Superior temporal gyrus (tissue), 1 donor: ENCODE results near the gene IGSF23.

Experiments
- DNase-seq: peaks from one replicate; pipeline ENCODE4 v3.0.0-alpha.2; 2016; ENCODE audit errors: extremely low spot score

IGSF23 gene, protein sequence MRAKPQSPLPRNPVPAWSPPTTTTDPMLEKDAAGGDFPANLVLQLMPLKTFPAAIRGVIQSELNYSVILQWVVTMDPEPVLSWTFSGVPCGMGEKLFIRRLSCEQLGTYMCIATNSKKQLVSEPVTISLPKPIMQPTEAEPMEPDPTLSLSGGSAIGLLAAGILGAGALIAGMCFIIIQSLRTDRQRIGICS

DNA sequence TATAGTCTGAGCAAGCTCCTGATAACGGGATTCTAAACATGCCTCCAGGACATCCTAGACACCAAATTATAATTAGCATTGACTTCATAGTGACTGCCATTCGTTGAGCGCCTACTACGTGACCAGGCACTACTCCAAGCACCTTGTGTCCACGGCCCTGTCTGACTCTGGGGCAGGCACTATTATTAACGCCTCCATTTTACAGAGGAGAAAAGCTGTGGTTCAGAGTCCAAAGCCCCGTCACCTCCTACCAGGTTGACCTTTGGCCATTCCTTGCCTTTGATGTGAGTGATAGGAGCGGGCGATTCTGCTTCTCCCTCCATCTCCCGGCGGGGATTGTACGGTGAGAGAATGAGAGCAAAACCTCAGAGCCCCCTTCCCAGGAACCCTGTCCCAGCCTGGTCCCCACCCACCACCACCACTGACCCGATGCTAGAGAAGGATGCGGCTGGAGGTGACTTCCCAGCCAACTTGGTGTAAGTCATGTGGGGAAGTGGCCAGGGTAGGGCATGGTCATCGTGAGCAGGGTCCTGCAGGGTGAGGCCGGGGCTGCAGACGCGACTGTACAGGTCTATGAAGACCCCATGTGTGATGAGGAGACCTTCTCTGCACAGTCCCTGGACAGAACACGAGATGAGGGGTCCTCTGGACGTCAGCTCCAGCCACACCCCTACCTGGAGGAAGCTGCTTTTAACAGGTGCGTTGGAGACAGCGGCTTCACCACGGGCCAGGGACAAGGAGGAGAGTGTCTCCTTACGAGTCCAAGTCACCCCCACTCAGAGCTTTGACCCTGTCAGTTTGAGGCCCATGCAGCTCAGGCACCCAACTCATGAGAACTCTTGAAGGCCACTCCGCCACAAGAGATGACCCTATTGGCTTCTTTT is at the start of gene IGSF23:
Gene IGSF23 (plus strand): TSS at position 269 of the 884 bp plus-strand sequence. CDS start 83 bp downstream, at position 352.
- no peak for DNase-seq

DNA sequence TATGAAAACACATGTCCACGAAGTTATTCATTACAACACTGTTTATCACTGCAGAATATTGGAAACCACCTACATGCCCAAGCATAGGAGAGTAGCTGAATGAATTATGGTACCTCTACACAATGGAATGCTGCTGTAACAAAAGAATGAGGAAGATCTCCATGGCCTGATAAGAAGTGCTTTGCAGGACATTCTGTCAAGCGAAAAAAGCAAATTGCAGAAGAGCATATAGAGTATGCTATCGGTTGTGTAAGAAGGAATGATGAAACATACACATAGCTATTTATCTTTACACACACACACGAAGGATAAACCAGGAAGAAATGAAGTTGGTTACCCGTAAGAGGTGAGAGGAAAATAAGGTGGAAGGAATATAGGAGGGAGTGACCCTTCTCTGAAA is 46.4 kb upstream of the IGSF23 start:
- no peak for DNase-seq

DNA sequence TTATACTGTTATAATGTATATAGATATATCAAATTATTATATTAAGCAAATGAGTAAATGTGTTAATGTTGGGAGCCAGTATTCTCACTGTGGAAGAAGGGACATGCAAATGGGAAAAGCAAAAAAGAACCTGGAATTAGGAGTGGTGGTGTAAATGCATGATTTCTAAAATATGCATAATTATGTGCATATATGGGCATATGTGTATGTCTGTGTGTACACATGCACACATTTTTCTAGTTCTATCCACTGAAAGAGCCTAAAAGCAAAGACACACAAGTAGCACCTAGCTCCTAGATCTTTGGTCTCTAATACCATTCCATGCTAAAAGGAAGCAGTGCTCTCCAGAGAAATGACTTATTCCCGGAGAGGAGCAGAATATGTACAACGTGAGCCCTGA is 45.6 kb upstream of the IGSF23 start:
- no peak for DNase-seq

DNA sequence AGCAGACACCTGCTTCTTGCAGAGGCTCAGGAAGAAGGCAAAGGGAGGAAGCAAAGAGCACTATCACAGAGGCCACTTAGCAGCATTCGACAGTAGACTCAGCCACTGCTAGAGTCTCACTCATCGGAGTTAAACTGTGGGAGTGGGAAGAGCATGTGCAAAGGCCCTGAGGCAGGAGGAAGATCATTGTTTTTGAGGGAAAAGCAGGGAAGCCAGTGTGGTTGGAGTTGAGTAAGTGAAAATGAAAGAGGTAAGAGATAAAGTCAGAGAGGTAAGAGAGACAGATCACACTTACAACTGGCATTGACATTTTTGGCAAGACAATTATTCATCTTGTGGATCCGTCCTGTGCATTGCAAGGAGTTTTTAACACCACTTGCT is 42.8 kb upstream of the IGSF23 start:
- DNase-seq, result no peak

DNA sequence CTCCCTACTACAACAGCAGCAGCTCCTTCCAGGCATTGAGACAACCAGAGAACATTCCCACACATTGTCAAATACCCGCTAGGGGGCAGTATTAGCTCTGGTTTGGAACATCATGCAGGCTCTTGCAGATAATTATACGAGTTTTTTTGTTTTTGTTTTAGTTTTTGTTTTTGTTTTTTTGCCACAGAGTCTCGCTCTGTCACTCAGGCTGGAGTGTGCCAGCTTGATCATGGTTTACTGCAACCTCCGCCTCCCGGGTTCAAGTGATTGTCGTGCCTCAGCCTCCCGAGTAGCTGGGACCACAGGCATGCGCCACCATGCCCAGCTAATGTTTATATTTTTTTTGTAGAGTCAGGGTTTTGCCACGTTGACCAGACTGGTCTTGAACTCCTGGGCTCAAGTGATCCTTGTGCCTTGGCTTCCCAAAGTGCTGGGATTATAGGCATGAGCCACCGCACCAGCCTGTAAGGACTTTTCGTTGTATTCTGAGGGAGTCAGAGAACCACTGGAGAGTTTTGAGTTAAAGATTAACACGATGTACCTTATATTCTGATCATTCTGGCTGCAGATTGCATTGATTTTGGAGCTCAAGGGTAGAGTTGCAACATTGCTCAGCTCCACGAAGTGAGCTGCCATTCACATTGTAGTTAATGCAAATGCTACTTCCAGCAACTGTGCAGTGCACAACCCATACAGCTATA is 42.2 kb upstream of the IGSF23 start:
- peak; percentile 87 for DNase-seq

DNA sequence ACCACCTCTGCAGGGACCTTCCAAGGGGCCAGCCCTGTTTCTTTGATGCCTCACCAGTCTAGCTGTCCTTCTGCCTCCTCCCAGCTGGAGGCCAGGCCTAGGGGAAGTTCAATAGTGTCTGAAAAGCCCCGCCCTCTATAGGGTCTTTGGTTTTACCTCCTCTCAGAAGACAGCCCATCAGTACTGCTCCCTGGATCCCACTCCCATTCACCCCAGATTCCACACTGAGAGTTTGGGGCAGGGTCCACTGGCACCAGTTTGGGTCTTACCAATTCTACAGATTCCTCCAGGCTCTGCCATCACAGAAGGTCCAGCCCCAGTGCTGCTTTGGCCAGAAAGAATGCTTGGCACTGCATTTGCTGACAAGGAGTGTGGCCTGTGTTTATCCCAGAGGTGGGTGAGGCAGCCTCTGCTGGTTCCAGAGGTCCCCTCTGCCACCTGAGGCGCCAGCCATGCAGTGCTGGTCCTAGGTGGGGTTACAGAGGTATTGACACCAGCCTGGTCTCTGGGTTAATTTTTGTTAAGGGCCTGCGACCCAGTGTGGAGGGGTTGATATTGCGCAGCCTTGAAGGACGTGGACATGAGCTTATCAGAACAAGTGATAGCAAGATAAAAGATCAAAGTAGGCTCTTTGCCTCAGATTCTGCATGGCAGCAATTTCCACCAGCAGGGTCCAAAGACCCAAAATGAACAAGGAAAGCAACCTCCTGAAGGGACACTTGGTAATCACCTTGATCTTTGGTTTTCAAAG is 41.4 kb upstream of the IGSF23 start:
- DNase-seq, result no peak

DNA sequence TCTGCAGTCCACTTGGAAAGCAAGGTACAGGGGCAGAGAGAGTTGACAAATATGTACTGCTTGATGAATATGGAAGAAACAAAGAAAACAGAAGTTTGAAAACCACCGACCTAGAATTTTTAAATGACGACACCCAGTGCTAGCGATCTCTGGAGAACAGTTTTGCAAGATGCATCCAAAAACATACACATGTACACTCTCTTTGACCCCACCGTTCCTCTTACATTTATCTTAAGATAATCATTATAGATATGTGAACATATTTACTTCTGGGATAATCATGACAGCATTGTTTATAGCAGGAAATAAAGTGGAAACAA is 40.8 kb upstream of the IGSF23 start:
- no peak for DNase-seq

DNA sequence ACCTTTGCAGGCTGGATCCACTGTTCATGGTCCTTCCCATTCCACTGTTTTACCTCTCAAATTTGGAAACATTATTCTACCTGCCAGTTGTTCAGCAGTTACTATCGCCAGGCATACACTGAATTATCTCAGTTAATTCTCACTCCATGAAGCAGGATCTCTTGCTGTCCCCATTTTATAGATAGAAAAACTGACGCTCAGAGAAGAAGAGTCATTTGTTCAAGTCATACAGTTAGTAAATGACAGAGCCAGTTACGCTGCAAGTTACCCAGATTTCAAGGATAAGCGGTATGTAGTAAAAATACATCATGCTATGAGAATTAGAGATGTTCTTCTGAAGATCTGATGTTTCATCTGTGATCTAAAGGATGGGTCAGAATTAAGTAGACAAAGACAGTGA is 40.2 kb upstream of the IGSF23 start:
- DNase-seq, result no peak

DNA sequence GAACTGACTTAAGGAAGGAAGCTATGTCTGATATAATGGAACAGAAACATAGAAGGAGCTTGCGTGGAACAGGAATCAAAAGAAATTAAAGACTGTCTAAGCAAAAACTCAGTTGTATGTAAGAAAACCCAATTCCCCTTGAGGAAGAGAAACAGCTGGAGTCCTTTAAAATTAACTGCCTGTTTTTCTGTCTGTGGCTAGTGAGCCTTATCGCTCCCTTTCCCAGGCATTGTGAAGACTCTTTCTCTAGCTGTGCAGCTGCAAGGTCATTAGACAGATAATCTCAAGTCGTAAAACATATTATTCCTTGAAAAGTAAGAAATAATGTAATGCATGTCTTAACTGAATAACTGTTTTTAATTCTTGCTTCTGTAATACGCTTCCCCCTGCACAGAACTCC is 39.7 kb upstream of the IGSF23 start:
- DNase-seq, result no peak

DNA sequence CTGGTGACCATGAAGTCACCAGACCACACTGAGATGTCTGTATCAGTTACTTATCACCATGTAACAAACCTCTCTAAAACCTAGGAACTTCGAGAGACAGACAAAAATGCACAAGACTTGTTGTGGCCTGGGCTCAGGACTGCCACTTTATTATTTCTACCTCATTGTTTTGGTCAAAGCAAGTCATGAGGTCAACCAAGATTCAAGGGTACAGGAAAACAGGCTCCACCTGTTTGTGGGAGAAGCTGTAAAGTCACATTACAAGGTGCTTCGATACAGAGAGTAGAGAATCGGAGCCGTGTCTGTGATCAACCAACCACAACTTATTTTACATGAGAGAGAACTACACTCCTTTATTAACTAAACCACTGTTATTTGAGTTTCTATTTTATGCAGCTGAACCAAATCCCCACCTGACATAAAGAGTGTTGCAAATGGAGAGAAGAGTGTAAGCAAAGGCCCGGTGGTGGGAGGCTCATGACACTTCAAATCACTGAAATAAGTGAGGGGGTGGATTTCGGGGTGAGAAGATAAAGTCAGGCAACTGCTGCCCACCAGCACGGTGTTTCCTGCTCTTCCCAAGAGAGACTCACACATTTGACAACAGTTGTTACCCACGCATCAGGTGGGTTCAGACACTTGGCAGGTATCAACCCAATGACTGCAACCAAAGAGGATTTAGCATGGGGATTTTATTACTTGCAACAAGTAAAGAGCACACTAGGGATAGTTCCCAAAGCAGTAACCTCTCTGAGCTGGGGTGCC is 39.0 kb upstream of the IGSF23 start:
- DNase-seq, result no peak

DNA sequence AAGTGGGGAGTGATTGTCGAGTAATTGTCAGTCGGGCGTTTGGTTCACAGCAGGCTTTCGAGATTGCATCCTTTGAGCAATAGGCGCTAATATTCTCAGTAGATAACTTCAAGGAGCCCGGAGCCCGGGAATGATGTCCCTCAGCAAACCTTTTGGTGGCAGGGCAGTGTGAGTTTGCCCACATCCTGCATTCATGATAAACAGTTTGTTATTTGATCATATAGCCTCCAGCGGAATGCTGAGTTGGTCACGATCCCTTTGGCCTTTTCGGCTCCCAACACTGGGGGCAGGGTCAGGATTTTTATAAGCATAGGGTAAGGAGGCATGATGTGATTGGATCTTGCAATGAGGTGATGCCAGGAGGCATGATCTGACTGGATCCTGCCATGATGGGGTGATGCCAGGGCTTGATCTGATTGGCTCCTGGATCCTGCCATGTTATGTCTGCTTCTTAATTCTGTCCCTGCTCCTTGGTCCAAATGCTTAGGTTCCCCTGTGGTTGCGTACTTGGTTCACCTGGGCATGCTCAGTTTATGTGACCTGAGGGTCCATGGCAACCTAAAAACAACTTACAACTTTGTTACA is 38.2 kb upstream of the IGSF23 start:
- no peak for DNase-seq

DNA sequence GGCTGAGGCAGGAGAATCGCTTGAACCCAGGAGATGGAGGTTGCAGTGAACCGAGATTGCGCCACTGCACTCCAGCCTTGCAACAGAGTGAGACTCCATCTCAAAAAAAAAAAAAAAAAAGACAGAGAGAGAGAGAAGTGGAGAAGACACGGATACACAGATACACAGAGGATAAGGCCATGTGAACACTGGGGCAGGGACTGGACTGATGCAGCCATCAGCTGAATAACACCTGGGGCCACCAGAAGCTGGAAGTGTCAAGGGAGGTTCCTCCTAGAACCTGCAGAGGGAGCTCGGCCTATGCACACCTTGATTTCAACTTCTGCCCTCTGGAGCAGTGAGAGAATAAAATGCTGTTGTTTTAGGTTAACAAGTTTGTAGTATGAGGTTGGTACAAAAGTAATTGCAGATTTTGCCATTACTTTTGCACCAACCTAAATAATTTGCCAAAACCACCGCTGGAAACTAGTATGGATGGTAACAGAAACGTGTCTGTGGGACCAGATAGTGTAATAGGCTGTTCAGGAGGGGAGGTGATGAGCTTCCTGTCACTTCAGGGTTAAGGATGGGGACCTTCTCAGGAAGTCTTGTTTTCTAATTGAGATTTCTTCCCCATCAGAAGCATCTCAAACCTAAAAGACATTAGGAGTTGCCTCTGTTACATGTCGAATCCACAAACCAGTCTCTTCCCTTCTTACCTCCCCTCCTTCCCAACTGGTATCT is 36.4 kb upstream of the IGSF23 start:
- no peak for DNase-seq

DNA sequence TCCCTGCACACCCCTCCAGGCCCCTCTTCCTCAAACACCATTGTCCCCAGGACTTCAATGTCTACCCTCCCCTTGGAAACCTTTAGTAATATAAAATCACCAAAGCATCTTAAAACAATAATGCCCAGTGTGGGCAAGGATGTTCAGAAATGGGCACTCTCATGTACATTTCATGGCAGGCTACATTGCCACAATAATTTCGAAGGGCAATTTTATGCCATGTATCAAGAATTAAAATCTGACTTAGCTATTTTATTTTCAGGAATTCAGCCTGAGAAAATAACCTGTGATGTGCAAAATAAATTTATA is 35.8 kb upstream of the IGSF23 start:
- DNase-seq, result no peak

DNA sequence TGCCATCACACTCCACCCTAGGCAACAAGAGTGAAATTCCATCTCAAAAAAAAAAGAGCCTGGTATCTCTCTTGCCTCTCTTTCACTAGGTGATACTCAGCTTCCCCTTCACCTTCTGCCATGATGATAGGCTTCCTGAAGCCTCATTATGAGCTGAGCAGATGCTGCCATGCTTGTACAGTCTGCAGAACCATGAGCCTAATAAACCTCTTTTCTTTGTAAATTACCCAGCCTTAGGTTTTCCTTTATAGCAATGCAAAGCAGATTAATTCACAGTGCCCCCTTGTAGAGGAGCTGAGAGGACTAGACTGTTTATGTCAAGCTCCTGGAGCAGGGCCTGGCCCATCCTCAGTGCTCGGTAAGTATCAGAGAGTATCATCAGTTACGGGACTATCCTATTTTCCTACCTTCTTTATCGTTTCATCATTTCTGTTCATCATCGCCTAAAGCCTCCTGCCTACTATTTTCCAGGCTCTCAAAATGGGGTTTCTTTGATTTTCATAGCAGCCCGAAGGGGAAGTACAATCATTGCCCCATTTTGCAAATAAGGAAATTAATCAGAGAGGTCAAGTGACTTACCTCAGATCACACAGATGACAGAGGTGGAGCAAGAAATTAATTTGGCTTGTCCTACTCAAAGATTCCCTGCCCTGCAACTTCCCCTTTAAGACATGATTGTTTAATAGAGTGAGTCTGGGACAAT is 33.5 kb upstream of the IGSF23 start:
- no peak for DNase-seq

DNA sequence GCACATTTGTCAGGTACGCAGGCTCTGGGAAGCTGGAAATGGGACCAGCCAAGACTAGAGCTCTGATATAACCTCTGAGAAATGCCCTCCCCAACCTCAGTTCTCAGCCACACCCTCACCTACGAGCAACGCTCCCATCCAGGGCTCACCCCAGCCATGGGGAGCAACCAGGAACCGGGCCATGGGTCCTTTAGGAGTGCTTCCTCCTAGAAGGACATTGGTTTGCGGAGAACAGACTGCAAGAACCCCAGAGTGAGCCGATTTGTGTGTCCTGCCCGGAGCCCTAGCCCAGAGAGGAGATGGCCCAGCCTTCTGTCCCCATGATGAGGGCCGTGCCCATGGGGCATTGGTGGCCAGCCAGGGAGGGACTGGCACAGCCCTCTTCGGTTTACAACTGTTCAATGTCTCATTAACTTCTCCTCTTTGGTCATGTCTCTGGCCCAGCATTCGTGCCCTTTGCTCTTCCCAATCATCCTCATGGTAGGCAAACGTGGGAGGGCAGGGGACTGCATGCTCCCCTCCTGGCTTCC is 32.9 kb upstream of the IGSF23 start:
- no peak for DNase-seq

DNA sequence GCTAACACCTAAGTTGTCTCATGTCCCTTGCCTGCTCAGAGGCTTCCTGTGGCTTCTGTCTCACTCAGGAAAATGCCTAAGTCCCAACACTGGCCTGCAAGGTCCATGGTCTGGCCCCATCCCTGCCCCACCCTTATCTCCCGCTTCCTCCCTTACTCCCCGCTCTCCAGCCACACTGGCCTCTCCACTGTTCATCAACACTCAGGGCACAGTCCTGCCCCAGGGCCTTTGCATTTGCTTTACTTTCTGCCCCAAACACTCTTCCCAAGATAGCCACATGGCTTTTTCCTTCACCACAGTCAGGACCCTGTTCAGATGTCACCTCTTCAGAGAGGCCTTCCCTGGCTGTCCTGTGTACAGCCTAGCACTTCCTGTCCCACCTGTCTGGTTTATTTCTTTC is 32.1 kb upstream of the IGSF23 start:
- DNase-seq, result no peak

DNA sequence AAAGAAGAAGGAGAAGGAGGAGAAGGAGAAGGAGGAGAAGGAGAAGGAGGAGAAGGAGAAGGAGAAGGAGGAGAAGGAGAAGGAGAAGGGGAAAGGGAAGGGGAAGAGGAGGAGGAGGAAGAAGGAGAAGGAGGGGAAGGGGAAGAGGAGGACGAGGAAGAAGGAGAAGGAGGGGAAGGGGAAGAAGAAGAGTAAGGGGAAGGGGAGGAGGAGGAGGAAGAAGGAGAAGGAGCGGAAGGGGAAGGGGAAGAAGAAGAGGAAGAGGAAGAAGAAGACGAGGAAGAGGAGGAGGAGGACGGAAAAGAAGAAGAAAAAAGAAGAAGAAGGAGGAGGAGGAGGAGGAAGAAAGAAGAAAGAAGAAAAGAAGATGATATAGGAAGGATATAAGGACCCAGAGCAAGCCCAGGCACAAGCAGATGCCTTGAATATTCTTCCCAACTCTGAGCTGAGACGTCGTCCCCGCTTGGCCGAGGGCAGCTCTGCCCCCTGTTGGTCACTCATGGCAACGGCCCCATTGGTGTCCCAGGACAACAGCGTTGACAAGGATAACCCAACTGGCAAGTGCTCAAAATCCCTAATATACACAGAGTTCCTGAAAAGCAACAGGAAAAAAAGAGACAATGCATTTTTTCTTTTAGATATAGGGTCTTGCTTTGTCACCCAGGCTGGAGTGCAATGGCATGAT is 30.6 kb upstream of the IGSF23 start:
- DNase-seq, result no peak

DNA sequence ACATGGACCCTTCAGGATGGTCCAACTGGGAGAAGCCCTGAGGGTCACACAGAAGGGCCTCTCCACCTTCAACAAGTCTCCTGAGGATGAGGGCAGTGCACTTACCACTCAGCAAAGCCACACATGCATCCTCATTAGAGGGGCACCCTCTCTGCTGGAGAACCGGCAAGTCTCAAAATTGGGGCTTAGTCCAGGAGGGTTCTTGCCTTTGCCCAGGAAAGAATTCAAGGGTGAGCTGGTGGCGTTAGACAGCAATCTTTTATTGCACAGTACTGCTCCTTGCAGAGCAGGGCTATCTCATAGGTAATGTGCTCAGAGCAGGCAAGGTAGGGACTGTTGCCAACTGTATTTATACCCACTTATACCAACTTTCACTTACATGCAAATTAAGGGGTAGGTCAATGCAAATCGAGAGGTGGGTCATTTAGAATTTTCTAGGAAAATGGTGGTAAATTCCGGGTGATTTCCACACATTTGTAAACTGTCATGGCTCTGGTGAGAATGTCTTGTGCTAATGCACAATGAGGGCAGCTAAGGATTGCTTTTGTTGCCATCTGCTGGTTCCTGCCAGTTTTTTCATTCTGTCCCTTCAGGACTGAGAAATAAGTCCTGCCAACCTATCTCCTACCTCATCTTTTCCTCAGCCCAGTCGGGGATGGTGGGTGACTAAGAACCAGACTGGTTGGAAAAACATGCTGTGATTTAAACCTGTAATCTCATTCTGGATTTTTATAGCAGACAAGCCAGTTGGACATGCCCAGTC is 27.8 kb upstream of the IGSF23 start:
- no peak for DNase-seq
